BE2C (cell line): ENCODE measurements around the gene DCUN1D3.
"Not testable (repeated sequence)": the region's sequence is repeated elsewhere in the genome, so short reads cannot be mapped to it uniquely, and the experiment has no call there.

Experiments
- DNase-seq: peaks from one replicate; pipeline ENCODE4 v3.0.0-alpha.2; 2020
- H3K27me3 ChIP-seq: fragments of 250-450 bp; sonication (Bioruptor Pico); 2 replicates; pipeline ENCODE4 v1.5.1; 2020; ENCODE audit warnings: mild to moderate bottlenecking
- H3K36me3 ChIP-seq: fragments of 250-450 bp; sonication (Bioruptor Pico); 2 replicates; pipeline ENCODE4 v1.5.1; 2020; ENCODE audit warnings: mild to moderate bottlenecking
- H3K4me1 ChIP-seq: fragments of 250-450 bp; sonication (Bioruptor Pico); 2 replicates; pipeline ENCODE4 v1.5.1; 2020
- H3K4me3 ChIP-seq: 2 replicates; pipeline ENCODE4 v1.5.1; 2011; ENCODE audit warnings: low read depth, low read length
- H3K9me3 ChIP-seq: fragments of 250-450 bp; sonication (Bioruptor Pico); 2 replicates; pipeline ENCODE4 v1.5.1; 2020
- TF ChIP-seq, protein P1 (sequence below): IDR thresholded peaks from 2 replicates; pipeline ENCODE4 v1.5.1; 2012; ENCODE audit warnings: mild to moderate bottlenecking, low read depth, low read length

Gene DCUN1D3

DNA sequence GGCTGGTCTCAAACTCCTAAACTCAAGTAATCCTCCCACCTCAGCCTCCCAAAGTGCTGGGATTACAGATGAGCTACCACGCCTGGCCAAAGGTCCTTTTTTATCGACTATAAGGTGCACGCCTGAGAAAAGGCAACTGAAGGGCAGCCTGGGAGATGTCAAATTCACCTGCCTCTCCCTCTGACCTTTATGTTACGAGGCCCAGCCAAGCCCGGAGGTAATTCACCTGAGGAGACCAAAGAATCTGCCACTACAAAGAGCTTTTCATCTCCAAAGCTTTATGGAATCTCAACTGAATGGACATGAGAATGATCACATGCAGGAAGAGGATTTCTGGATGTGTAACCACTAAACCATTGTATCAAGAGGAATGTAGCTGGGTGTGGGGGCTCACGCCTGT lies 37.6 kb upstream of the DCUN1D3 start:
- TF ChIP-seq, protein P1, sequence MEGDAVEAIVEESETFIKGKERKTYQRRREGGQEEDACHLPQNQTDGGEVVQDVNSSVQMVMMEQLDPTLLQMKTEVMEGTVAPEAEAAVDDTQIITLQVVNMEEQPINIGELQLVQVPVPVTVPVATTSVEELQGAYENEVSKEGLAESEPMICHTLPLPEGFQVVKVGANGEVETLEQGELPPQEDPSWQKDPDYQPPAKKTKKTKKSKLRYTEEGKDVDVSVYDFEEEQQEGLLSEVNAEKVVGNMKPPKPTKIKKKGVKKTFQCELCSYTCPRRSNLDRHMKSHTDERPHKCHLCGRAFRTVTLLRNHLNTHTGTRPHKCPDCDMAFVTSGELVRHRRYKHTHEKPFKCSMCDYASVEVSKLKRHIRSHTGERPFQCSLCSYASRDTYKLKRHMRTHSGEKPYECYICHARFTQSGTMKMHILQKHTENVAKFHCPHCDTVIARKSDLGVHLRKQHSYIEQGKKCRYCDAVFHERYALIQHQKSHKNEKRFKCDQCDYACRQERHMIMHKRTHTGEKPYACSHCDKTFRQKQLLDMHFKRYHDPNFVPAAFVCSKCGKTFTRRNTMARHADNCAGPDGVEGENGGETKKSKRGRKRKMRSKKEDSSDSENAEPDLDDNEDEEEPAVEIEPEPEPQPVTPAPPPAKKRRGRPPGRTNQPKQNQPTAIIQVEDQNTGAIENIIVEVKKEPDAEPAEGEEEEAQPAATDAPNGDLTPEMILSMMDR, result no peak
- H3K4me3 ChIP-seq, result no peak overlapping the region
- no peak for DNase-seq
- no peaks in the 10 kb centered on the region for H3K4me1 ChIP-seq
- no peaks in the 10 kb centered on the region; the same call in 1 of the 2 replicates for H3K27me3 ChIP-seq
- no peaks in the 10 kb centered on the region for H3K9me3 ChIP-seq
- H3K36me3 ChIP-seq, result no peaks in the 10 kb centered on the region

DNA sequence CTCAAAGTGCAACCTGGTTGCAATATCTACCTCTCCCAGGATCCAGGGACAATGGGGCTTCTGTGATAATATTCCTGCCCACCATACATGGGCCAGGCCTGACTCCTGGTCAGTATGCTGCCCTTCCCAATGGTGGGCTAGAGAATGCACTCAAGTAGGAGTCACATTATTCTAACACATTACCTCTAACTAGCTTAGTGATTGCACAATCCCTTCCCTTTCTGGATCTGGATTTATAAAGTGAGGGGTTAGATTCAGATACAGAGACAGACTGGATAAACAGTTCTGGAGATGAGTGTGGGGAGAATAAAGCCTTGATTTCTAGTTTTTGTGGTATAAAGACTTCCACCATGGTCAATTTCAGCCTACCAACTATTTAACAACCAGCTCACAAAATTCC lies 33.4 kb upstream of the DCUN1D3 start:
- TF ChIP-seq, protein P1, result no peak
- Histone ChIP-seq H3K4me3 (no peak overlapping the region), H3K4me1 (no peaks in the 10 kb centered on the region), H3K9me3 (no peaks in the 10 kb centered on the region), H3K36me3 (no peaks in the 10 kb centered on the region), H3K27me3 (no peaks in the 10 kb centered on the region; the same call in 1 of the 2 replicates)
- no peak for DNase-seq

DNA sequence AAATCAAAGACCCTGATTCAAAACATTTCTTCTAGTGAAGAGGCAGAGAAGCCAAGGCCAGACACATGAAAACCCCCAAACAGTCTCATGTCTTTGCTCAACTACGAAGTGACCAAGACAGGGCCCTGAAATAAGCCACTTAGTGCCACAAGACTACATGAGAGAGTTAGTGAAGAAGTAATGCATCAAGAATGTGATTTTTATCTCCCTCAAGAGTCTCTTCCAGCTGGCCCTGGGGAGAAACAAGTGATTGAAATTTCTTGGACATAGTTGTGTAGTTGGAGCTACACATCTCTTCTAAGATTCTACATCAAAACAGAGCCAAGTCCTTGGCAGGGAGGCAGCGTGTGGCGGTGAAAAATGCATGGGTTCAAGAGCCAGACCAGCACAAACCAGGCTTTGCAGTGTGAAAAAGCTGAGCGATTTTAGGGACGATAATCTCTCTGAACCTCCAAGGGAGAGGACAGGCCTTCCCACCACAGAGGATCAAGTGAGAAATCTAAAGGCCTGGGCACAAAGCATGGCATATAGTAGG lies 31.0 kb upstream of the DCUN1D3 start:
- no peaks in the 10 kb centered on the region for H3K36me3 ChIP-seq
- H3K9me3 ChIP-seq, result no peaks in the 10 kb centered on the region
- DNase-seq, result no peak
- H3K4me3 ChIP-seq, result no peak overlapping the region
- no peaks in the 10 kb centered on the region for H3K4me1 ChIP-seq
- H3K27me3 ChIP-seq, result no peaks in the 10 kb centered on the region
- TF ChIP-seq, protein P1, result no peak

DNA sequence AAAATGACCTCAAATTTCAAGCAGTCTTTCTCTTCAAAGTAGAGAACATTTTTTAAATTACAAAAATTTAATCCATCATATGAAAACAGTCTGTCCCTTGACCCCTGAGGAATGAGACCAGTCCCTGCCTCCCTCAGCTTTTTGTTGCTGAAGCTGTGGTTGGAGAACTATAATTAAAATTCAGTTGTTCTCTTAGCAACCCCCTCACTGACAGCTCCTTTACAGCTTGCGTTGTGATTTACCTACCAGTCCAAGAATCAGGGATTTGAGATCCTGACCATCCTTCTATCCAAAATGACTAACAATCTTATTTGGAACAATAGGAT lies 30.2 kb upstream of the DCUN1D3 start:
- no peaks in the 10 kb centered on the region for H3K27me3 ChIP-seq
- TF ChIP-seq, protein P1, result no peak

DNA sequence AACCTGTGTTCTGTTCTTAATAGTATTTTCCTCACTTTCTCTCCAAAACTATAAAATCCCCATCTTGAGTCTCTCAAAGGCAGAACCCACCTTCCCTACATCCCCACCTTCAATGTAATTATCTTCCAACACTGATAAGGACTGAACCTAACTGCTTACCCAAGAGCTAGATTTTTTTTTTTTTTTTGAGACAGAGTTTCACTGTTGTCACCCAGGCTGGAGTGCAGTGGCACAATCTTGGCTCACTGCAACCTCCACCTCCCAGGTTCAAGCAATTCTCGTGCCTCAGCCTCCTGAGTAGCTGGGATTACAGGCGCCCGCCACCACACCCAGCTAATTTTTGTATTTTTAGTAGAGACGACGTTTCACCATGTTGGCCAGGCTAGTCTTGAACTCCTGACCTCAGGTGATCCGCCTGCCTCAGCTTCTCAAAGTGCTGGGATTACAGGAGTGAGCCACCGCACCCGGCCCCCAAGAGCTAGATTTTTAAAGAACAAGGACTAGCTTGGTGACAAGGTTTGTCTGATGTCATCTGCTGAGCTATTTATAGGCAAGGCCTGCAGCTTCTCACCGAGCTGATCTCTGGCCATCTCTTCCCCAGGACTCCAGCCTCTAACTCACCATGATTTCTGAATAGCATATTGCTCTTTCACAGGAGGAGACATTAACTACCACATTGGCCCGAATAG lies 29.7 kb upstream of the DCUN1D3 start:
- not testable (repeated sequence) for H3K4me1 ChIP-seq, H3K36me3 ChIP-seq, H3K9me3 ChIP-seq, DNase-seq, H3K4me3 ChIP-seq, H3K27me3 ChIP-seq

More for the DNA sequence above, 30.2 kb upstream of the DCUN1D3 start:
- H3K4me3 ChIP-seq, result no peak overlapping the region
- H3K9me3 ChIP-seq, result no peaks in the 10 kb centered on the region
- no peak for DNase-seq
- no peaks in the 10 kb centered on the region for H3K36me3 ChIP-seq
- H3K4me1 ChIP-seq, result no peaks in the 10 kb centered on the region

DNA sequence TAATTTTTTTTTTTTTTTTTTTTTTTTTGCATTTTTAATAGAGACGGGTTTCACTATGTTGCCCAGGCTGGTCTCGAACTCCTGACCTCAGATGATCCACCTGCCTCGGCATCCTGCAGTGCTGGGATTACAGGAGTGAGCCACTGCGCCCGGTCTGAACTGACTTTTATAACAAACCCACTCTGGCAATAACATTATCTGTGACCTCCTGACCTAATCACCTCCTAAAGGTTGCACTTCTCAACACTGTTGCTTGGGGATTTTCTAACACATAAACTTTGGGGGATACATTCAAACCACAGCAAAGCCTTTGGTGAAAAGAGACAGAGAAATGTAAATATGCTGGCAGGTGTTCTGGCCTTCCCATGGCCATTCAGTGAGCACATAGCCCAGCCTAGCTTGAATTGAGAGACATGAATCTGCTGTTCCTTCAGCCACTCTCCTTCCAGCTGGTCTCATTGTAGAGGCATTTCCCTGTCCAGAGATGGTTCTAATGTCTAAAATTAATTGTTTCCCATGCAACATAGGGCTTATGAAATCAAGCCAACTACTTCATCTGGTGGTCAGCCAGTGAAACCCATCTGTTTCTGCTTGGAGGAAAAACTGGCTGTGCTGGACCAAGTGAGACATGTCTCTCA lies 28.7 kb upstream of the DCUN1D3 start:
- Histone ChIP-seq H3K36me3 (no peaks in the 10 kb centered on the region), H3K4me1 (no peaks in the 10 kb centered on the region), H3K4me3 (no peak overlapping the region), H3K27me3 (no peaks in the 10 kb centered on the region), H3K9me3 (no peaks in the 10 kb centered on the region)
- no peak for DNase-seq
- TF ChIP-seq, protein P1, result no peak
